Natural killer cell (primary cell): Measurements from ENCODE around the gene PIK3R1. TPM values are rescaled to one million over a fixed set of nuclear protein-coding genes. Genes with fewer than 3 reads are reported as not detected.

Source experiments
- ATAC-seq, 3 donors: fragments of 150-1000 bp in 2 of 3; fragments of 200-7000 bp in 1 of 3; cut with Tn5 transposase; 1 replicate in 1 of 3; 2 replicates in 2 of 3; pipeline ENCODE4 v1.10.0; 2021; ENCODE audit warnings: mild to moderate bottlenecking in 2 of 3, moderate library complexity in 2 of 3
- DNase-seq, 2 donors: peaks; one replicate each; pipeline versions ENCODE4 v3.0.0 to v3.0.0-alpha.2; 2013 to 2021; ENCODE audit warnings: mixed read lengths in 1 of 2
- H3K27ac ChIP-seq: one replicate; pipeline ENCODE4 v1.5.1; 2013; ENCODE audit warnings: mild to moderate bottlenecking, low read length
- H3K27me3 ChIP-seq: one replicate; pipeline ENCODE4 v1.6.1; 2013; ENCODE audit warnings: low read length; ENCODE audit not compliant: control insufficient read depth, insufficient read depth
- H3K36me3 ChIP-seq: one replicate; pipeline ENCODE4 v1.6.1; 2013; ENCODE audit warnings: low read length; ENCODE audit not compliant: control insufficient read depth, insufficient read depth
- H3K4me1 ChIP-seq: one replicate; pipeline ENCODE4 v1.6.1; 2013; ENCODE audit warnings: low read length; ENCODE audit not compliant: control insufficient read depth, insufficient read depth
- H3K4me3 ChIP-seq: one replicate; pipeline ENCODE4 v1.5.1; 2013; ENCODE audit warnings: low read length
- H3K9me3 ChIP-seq: one replicate; pipeline ENCODE4 v1.6.1; 2013; ENCODE audit warnings: low read length; ENCODE audit not compliant: control insufficient read depth, insufficient read depth
- H3K27ac Mint-ChIP-seq, 2 donors: one replicate each; pipeline ENCODE4 v1.8.0; 2022; ENCODE audit warnings: mild to moderate bottlenecking in 2 of 2, mixed read lengths in 2 of 2, moderate library complexity in 1 of 2
- H3K27me3 Mint-ChIP-seq, 2 donors: one replicate each; pipeline ENCODE4 v1.8.0; 2022; ENCODE audit warnings: low read depth in 2 of 2, mixed read lengths in 2 of 2
- H3K36me3 Mint-ChIP-seq: one replicate; pipeline ENCODE4 v1.8.0; 2022; ENCODE audit warnings: mixed read lengths
- H3K4me1 Mint-ChIP-seq, 2 donors: one replicate each; pipeline ENCODE4 v1.8.0; 2022; ENCODE audit warnings: mixed read lengths in 2 of 2
- H3K4me3 Mint-ChIP-seq: one replicate; pipeline ENCODE4 v1.8.0; 2022; ENCODE audit warnings: mild to moderate bottlenecking, moderate library complexity, mixed read lengths
- H3K9me3 Mint-ChIP-seq, 2 donors: one replicate each; pipeline ENCODE4 v1.8.0; 2022; ENCODE audit warnings: mixed read lengths in 2 of 2
- WGBS: methylation state at CpG from one replicate; pipeline ENCODE4 v1.1.7; 2013; ENCODE audit warnings: missing lambda C conversion rate; ENCODE audit not compliant: insufficient coverage; 5-methylcytosine and 5-hydroxymethylcytosine counted together
- intact Hi-C: fragments of 100-400 bp; cut with micrococcal nuclease; formaldehyde crosslinking; loops from one replicate; pipeline ENCODE4 v1.14.2; 2022
- total RNA-seq, 4 donors: library from RNA; stranded (reverse); fragments of 120-200 nt in 1 of 4; gene quantifications; one replicate each; pipeline versions ENCODE4 v1.2.3 to v1.2.4, GENCODE V29; 2013 to 2022
- TF ChIP-seq, protein P1 (sequence below): fragments of 200-600 bp; IDR thresholded peaks from one replicate; pipeline ENCODE4 v1.8.0; 2022; ENCODE audit warnings: antibody characterized with exemption

Gene PIK3R1
- total RNA-seq, 3 donors from 2014 or later (not counting 1 experiment from before 2014, with no cell fraction given): 307 to 365 (median 313) TPM

DNA sequence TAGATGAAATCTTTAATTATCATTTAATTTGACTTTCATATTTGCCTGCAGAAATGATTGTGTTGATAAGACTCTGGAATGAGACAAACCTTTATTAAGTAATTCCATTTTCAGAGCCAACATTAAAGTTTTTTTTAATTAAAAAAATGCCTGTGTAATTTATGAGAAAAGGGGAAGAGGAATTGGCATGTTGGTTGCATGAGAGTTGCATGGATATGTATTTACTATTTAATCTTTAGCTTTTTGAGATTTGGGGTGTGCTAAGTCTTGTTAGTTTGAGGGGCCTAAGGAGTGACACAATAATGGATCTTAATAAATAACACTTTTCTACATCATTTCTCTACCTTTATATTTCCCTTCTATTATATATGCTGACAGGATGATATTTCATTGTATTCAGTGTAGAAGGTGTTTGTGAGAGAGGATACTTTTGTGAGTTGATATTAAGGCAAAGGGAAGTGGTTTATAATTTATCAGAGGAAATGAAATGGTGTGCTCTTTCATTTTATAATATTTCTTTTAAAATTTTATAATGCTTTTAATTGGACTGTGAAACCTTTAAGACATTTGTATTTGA, 54.9 kb downstream of the PIK3R1 start:
- H3K27ac ChIP-seq: no peak overlapping the region
- H3K4me3 Mint-ChIP-seq: peak overlapping the region; percentile 45

DNA sequence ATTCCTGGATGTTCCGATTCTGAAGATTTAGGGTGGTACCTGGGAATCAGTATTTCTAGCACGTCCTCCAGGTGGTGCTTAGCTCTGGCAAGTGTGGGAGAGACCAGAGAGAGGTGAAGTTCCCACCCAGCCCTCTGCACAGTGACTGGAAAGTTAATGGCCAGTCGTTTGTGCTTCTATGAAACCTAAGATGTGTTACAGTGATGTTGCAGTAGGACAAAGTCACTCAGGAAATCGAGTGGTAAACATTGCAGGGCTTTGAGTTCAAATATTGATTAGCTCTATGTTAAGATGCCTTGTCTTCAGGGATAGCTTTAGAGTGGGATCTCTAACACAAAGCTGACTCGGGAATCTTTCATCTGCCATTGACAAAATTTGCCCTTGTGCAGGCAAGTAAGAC, 55.6 kb downstream of the PIK3R1 start:
- Mint-ChIP-seq H3K4me3 (peak overlapping the region; percentile 4), H3K4me1 (peaks cover 76 to 77% of the 10 kb centered on the region in 2 donors), H3K27me3 (no peaks in the 10 kb centered on the region), H3K9me3 (no peaks in the 10 kb centered on the region), H3K27ac (peak overlapping the region; percentile 76 to 93), H3K36me3 (peaks cover 7% of the 10 kb centered on the region)
- no peaks in the 10 kb centered on the region for H3K27me3 ChIP-seq
- ATAC-seq: no peak
- DNase-seq: no peak
- TF ChIP-seq, protein P1, sequence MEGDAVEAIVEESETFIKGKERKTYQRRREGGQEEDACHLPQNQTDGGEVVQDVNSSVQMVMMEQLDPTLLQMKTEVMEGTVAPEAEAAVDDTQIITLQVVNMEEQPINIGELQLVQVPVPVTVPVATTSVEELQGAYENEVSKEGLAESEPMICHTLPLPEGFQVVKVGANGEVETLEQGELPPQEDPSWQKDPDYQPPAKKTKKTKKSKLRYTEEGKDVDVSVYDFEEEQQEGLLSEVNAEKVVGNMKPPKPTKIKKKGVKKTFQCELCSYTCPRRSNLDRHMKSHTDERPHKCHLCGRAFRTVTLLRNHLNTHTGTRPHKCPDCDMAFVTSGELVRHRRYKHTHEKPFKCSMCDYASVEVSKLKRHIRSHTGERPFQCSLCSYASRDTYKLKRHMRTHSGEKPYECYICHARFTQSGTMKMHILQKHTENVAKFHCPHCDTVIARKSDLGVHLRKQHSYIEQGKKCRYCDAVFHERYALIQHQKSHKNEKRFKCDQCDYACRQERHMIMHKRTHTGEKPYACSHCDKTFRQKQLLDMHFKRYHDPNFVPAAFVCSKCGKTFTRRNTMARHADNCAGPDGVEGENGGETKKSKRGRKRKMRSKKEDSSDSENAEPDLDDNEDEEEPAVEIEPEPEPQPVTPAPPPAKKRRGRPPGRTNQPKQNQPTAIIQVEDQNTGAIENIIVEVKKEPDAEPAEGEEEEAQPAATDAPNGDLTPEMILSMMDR: no peak
- intact Hi-C loops: loop anchor here (5.0 kb wide), 1 partner anchor 1024 kb away; no protein-coding TSS in a partner anchor
- H3K4me1 ChIP-seq: peaks cover 19% of the 10 kb centered on the region
- H3K4me3 ChIP-seq: no peak overlapping the region
- WGBS: 62% methylated on average over 5 of the region's 5 CpGs
- peaks cover 11% of the 10 kb centered on the region for H3K36me3 ChIP-seq
- H3K9me3 ChIP-seq: no peaks in the 10 kb centered on the region
- no peak overlapping the region for H3K27ac ChIP-seq

More for the DNA sequence above, 54.9 kb downstream of the PIK3R1 start:
- Mint-ChIP-seq H3K27me3 (no peaks in the 10 kb centered on the region), H3K9me3 (no peaks in the 10 kb centered on the region), H3K4me1 (peaks cover 77 to 78% of the 10 kb centered on the region in 2 donors), H3K27ac (peak overlapping the region; percentile 76 to 93), H3K36me3 (peaks cover 7% of the 10 kb centered on the region)
- Histone ChIP-seq H3K27me3 (no peaks in the 10 kb centered on the region), H3K4me1 (peaks cover 22% of the 10 kb centered on the region), H3K4me3 (no peak overlapping the region), H3K9me3 (no peaks in the 10 kb centered on the region), H3K36me3 (peaks cover 10% of the 10 kb centered on the region)
- intact Hi-C loops: loop anchor here (5.0 kb wide), 1 partner anchor 1023 kb away; no protein-coding TSS in a partner anchor
- DNase-seq (no peak), ATAC-seq (no peak)
- TF ChIP-seq, protein P1: no peak

DNA sequence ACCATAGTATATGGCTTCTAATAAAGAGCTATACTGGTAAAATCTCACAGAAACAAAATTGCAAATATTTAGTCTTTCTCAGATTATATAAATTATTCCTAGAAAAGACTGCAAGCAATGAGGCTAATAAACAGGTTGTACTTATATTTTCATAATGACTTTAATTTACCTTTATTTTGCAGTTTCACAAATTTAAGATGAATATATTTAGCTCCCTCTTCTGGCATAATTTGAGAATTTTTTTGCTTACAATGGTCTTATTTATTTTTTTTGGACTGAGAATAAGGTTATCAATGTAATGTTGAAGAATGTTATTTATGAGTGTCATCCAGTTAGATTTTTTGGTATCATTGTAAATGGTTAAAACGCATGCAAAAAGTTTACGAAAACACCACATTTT, 56.7 kb downstream of the PIK3R1 start:
- Histone ChIP-seq H3K4me1 (peaks cover 20% of the 10 kb centered on the region), H3K27me3 (no peaks in the 10 kb centered on the region), H3K27ac (no peak overlapping the region), H3K9me3 (no peaks in the 10 kb centered on the region), H3K4me3 (no peak overlapping the region), H3K36me3 (peaks cover 22% of the 10 kb centered on the region)
- Mint-ChIP-seq H3K4me3 (no peak overlapping the region), H3K9me3 (no peaks in the 10 kb centered on the region), H3K4me1 (peaks cover 74 to 76% of the 10 kb centered on the region in 2 donors), H3K27me3 (no peaks in the 10 kb centered on the region), H3K36me3 (peaks cover 12% of the 10 kb centered on the region), H3K27ac (peak overlapping the region; percentile 67 to 92)
- DNase-seq (peak in 1 of 2 donors; percentile 55), ATAC-seq (no peak)
- no CpG with 5 or more reads among the region's 2 CpGs for WGBS
- TF ChIP-seq, protein P1: peak; percentile 76
- intact Hi-C loops: loop anchor here (5.0 kb wide), 1 partner anchor 1025 kb away; no protein-coding TSS in a partner anchor
